Kidney (tissue), 14 donors: ENCODE measurements around the gene ZCCHC7. TPM values are rescaled to one million over a fixed set of nuclear protein-coding genes. Genes with fewer than 3 reads are reported as not detected.

Source experiments
- DNase-seq, 5 donors: peaks; one replicate each; pipeline ENCODE4 v3.0.0-alpha.2; 2013 to 2020
- FAIRE-seq: peaks from 2 replicates; lab custom pipeline; 2012; peaks lifted over from hg19 to GRCh38; lab: Jason Lieb, UNC
- H3K27ac ChIP-seq, 2 donors: one replicate each; pipeline ENCODE4 v1.7.0; 2013; ENCODE audit warnings: low read depth in 2 of 2, low read length in 2 of 2, inconsistent platforms in 1 of 2
- H3K27me3 ChIP-seq: one replicate; pipeline ENCODE4 v1.7.1; 2013; ENCODE audit warnings: low read length, inconsistent platforms; ENCODE audit not compliant: control insufficient read depth, insufficient read depth
- H3K36me3 ChIP-seq, 3 donors: one replicate each; pipeline versions ENCODE4 v1.7.0 to v1.7.1; 2013; ENCODE audit warnings: low read length in 3 of 3, control low read depth in 1 of 3, inconsistent platforms in 1 of 3; ENCODE audit not compliant: insufficient read depth in 3 of 3, control insufficient read depth in 2 of 3
- H3K4me1 ChIP-seq, 3 donors: one replicate each; pipeline versions ENCODE4 v1.7.0 to v1.7.1; 2013; ENCODE audit warnings: low read length in 3 of 3, inconsistent platforms in 1 of 3, low read depth in 1 of 3; ENCODE audit not compliant: control insufficient read depth in 2 of 3, insufficient read depth in 2 of 3
- H3K4me3 ChIP-seq, 3 donors: one replicate each; pipeline versions ENCODE4 v1.7.0 to v1.8.1; 2013; ENCODE audit warnings: low read length in 3 of 3, control low read depth in 1 of 3, inconsistent platforms in 1 of 3
- H3K9ac ChIP-seq, 3 donors: one replicate each; pipeline versions ENCODE4 v1.7.0 to v1.7.1; 2013; ENCODE audit warnings: low read length in 3 of 3, control low read depth in 1 of 3, inconsistent platforms in 1 of 3
- H3K9me3 ChIP-seq, 3 donors: one replicate each; pipeline versions ENCODE4 v1.7.0 to v1.7.1; 2013; ENCODE audit warnings: low read length in 3 of 3, control low read depth in 1 of 3, inconsistent platforms in 1 of 3; ENCODE audit not compliant: control insufficient read depth in 2 of 3, insufficient read depth in 1 of 3
- intact Hi-C: fragments of 100-400 bp; cut with DNase I; formaldehyde crosslinking; loops from one replicate; pipeline ENCODE4 v1.11.1; 2022
- polyA plus RNA-seq: library from polyadenylated mRNA; stranded (reverse); fragments of 350-450 nt; fragmentation: Illumina TruSeq; extraction: RNeasy Lipid Tissue Mini Kit (QIAGEN cat#74804); gene quantifications from one replicate; pipeline ENCODE4 v1.2.3, GENCODE V29; 2014; ENCODE audit warnings: low read depth, low replicate concordance; ENCODE audit not compliant: insufficient read depth
- total RNA-seq: library from RNA; stranded (reverse); fragmentation: NEBNext Ultra II Directional; extraction: Animal tissue kit (Norgen Biotek cat#: 25700); gene quantifications from one replicate; pipeline ENCODE4 v1.2.1, GENCODE V29; 2021
- TF ChIP-seq, protein P1 (sequence below): IDR thresholded peaks from 3 replicates; pipeline ENCODE4 v1.5.1; 2012; ENCODE audit warnings: mild to moderate bottlenecking, moderate library complexity, borderline replicate concordance; ENCODE audit not compliant: insufficient read depth; ENCODE audit errors: extremely low read depth
- donor health status: control.
- donor health status: control.
- donor health status: control.
- donor health status: control.
- donor health status: control.
- donor health status: DM: yes; HTN: yes; CAD: no.
- donor health status: Normal renal cell carcinoma (clear cell type).

The ZCCHC7 gene
- total and polyA plus RNA-seq, 2 donors from 2014 or later = 7.2 to 22.3 TPM

- no peaks in the 10 kb centered on the region for H3K4me1 ChIP-seq
- no peak overlapping the region for H3K27ac ChIP-seq
- TF ChIP-seq, protein P1, sequence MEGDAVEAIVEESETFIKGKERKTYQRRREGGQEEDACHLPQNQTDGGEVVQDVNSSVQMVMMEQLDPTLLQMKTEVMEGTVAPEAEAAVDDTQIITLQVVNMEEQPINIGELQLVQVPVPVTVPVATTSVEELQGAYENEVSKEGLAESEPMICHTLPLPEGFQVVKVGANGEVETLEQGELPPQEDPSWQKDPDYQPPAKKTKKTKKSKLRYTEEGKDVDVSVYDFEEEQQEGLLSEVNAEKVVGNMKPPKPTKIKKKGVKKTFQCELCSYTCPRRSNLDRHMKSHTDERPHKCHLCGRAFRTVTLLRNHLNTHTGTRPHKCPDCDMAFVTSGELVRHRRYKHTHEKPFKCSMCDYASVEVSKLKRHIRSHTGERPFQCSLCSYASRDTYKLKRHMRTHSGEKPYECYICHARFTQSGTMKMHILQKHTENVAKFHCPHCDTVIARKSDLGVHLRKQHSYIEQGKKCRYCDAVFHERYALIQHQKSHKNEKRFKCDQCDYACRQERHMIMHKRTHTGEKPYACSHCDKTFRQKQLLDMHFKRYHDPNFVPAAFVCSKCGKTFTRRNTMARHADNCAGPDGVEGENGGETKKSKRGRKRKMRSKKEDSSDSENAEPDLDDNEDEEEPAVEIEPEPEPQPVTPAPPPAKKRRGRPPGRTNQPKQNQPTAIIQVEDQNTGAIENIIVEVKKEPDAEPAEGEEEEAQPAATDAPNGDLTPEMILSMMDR = no peak
- H3K9me3 ChIP-seq = no peaks in the 10 kb centered on the region
- DNase-seq = no peak
- H3K9ac ChIP-seq = no peak overlapping the region
- no peaks in the 10 kb centered on the region for H3K36me3 ChIP-seq
- H3K4me3 ChIP-seq = no peak overlapping the region
- no peak for FAIRE-seq
- intact Hi-C loops = loop anchor here (10.0 kb wide), 1 partner anchor 508 kb away; no protein-coding TSS in a partner anchor
- H3K27me3 ChIP-seq = no peaks in the 10 kb centered on the region
Observed at GRCh38 chr9:37382161-37382981, 262.0 kb downstream of the ZCCHC7 start.

- H3K27ac ChIP-seq = no peak overlapping the region
- H3K27me3 ChIP-seq = no peaks in the 10 kb centered on the region
- H3K36me3 ChIP-seq = no peaks in the 10 kb centered on the region
- no peak overlapping the region for H3K9ac ChIP-seq
- H3K4me1 ChIP-seq = no peaks in the 10 kb centered on the region
- H3K4me3 ChIP-seq = no peak overlapping the region
- TF ChIP-seq, protein P1 = no peak
- FAIRE-seq = no peak
- no peaks in the 10 kb centered on the region for H3K9me3 ChIP-seq
- no peak for DNase-seq
- intact Hi-C loops = loop anchor here (10.0 kb wide), 1 partner anchor 508 kb away; no protein-coding TSS in a partner anchor
Observed at GRCh38 chr9:37382982-37383357, 262.6 kb downstream of the ZCCHC7 start.

- intact Hi-C loops = loop anchor here (10.0 kb wide), 1 partner anchor 509 kb away; no protein-coding TSS in a partner anchor
- H3K4me1 ChIP-seq = no peaks in the 10 kb centered on the region
- H3K27ac ChIP-seq = no peak overlapping the region
- H3K9me3 ChIP-seq = no peaks in the 10 kb centered on the region
- FAIRE-seq (no peak), DNase-seq (no peak)
- TF ChIP-seq, protein P1 = no peak
- no peaks in the 10 kb centered on the region for H3K27me3 ChIP-seq
- no peak overlapping the region for H3K4me3 ChIP-seq
- H3K9ac ChIP-seq = no peak overlapping the region
- H3K36me3 ChIP-seq = no peaks in the 10 kb centered on the region
Observed at GRCh38 chr9:37383393-37383792, 263.0 kb downstream of the ZCCHC7 start.
